ENCODE results near the gene S100A1. TPM values are rescaled to one million over a fixed set of nuclear protein-coding genes. Genes with fewer than 3 reads are reported as not detected.
A peak's percentile ranks its signal among the peaks of the same experiment; 100 is the strongest.

S100A1 gene
- total and polyA plus RNA-seq, 12 donors = 685 to 3,035 (median 2,343) TPM

DNA sequence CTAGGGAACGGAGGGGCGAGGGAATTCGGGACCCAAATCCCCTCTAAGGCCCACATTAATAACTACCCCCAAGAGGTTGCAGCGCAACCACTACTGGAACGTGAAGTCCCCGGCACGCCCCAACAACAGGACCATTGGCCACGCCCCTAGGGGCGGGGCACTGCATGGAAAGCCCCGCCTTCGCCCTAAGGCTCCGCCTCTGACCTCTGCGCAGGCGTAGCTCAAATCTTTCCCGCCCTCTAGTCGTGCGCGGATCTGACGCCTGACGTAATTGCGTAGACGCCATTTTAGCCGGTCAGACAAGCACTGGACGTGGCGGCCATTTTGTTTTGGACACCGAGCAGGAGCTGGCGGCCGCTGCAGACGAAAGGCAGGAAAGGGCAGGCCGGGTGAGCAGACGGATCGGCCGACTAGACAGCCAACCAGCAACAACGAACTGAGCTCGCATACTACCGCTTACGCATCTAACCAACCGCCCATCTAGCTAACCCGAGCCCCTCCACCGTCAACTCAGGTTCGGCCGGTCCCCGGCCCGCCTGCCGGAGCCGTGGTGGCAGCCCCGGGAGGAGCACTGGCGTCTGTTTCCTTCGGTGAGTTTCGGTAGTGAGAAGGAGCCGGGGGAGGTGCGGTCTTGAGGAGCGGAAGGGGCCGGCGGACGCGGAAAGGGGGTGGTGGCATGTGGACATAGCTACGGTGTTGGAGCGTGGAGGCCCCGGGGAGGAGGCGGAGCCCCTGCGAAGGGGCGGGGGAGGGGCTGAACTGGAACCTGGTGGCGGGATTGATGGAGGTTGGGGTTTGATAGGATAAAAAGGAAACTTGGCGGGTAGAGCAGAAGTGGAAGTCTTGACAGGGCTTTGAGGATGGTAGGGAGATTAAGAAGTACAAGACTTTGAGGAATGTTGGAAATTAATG is 5.8 kb downstream of the S100A1 start, which contains the start of gene CHTOP:
TSS of gene CHTOP (plus strand) at position 313 of the 912 bp plus-strand sequence. CDS start 2,523 bp downstream, outside the sequence.
- ATAC-seq (peak; percentile 91 to 96 (median 94)), DNase-seq (peak; percentile 96 to 98)
- peak within 1 kb of the TSS; percentile 98 to 100 (median 100) for H3K27ac ChIP-seq
- H3K4me3 ChIP-seq = peak within 1 kb of the TSS; percentile 67 to 95 (median 90)
- TF ChIP-seq, protein P1, sequence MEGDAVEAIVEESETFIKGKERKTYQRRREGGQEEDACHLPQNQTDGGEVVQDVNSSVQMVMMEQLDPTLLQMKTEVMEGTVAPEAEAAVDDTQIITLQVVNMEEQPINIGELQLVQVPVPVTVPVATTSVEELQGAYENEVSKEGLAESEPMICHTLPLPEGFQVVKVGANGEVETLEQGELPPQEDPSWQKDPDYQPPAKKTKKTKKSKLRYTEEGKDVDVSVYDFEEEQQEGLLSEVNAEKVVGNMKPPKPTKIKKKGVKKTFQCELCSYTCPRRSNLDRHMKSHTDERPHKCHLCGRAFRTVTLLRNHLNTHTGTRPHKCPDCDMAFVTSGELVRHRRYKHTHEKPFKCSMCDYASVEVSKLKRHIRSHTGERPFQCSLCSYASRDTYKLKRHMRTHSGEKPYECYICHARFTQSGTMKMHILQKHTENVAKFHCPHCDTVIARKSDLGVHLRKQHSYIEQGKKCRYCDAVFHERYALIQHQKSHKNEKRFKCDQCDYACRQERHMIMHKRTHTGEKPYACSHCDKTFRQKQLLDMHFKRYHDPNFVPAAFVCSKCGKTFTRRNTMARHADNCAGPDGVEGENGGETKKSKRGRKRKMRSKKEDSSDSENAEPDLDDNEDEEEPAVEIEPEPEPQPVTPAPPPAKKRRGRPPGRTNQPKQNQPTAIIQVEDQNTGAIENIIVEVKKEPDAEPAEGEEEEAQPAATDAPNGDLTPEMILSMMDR (IDR thresholded peaks at IDR 0.05) = no peak
- intact Hi-C loops (cut with DNase I) = loop anchor here in 2 of 10 donors (2.0 to 5.0 kb wide), 2 partner anchors 33 to 37 kb away; partner anchors contain the start of gene ILF2 (in 1 of the 2)
- no peaks in the 10 kb centered on the region for H3K9me3 ChIP-seq
- peaks cover 0 to 38% (median 19%) of the 10 kb centered on the region in 9 donors for H3K36me3 ChIP-seq
- 1 to 2% methylated on average over 65 of the region's 65 CpGs for WGBS, 2 donors
- H3K27me3 ChIP-seq = no peaks in the 10 kb centered on the region
- peaks cover 10 to 88% (median 66%) of the 10 kb centered on the region in 9 donors for H3K4me1 ChIP-seq

DNA sequence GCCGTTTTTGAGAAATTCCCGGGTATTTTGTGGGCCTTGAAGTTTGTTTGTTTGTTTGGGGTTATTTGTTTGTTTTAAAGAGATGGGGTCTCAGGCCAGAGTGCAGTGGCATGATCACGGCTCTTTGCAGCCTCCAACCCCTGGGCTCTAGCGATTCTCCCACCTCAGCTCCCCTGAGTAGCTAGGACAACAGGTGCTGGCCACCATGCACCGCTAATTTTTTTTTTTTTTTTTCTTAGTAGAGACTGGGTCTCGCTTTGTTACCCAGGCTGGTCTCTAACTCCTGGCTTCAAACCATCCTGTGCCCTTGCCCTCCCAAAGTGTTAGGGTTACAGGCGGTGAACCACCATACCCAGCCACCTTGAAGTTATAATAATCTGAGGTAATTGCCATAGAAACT is 7.6 kb downstream of the S100A1 start:
- Histone ChIP-seq H3K9me3 (no peaks in the 10 kb centered on the region), H3K4me1 (peaks cover 10 to 90% (median 69%) of the 10 kb centered on the region in 9 donors), H3K27ac (peak overlapping the region; percentile 22 to 100 (median 100)), H3K27me3 (no peaks in the 10 kb centered on the region), H3K4me3 (peak overlapping the region in 8 of 10 donors; percentile 67 to 95 (median 91)), H3K36me3 (peaks cover 0 to 56% (median 36%) of the 10 kb centered on the region in 9 donors)
- ATAC-seq (no peak), DNase-seq (no peak)
- WGBS, 2 donors = 83 to 89% methylated on average over 7 of the region's 7 CpGs
- intact Hi-C loops (cut with DNase I) = loop anchor here in 1 of 10 donors (2.0 kb wide), 1 partner anchor 35 kb away; the partner anchor contains the start of gene ILF2
- TF ChIP-seq, protein P1 (IDR thresholded peaks at IDR 0.05) = no peak

DNA sequence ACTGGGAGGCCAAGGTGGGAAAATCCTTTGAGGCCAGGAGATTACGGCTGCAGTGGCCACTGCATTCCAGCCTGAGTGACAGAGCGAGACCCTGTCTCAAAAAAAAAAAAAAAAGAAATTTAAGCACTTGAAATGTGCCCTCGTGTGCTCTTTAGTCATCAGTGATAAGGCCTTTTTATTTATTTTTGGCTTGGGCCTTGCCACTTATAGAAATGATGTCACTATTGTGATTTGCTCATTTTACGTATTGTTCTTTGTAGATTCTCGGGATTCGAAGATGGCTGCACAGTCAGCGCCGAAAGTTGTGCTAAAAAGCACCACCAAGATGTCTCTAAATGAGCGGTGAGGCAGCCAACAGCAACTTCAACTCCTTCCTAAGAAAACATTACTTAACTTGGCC is 8.1 kb downstream of the S100A1 start:
- ATAC-seq (no peak), DNase-seq (no peak)
- Histone ChIP-seq H3K9me3 (no peaks in the 10 kb centered on the region), H3K36me3 (peaks cover 0 to 61% (median 41%) of the 10 kb centered on the region in 9 donors), H3K27ac (peak overlapping the region; percentile 28 to 100 (median 100)), H3K4me3 (peak overlapping the region in 2 of 10 donors; percentile 91), H3K27me3 (no peaks in the 10 kb centered on the region), H3K4me1 (peaks cover 10 to 90% (median 70%) of the 10 kb centered on the region in 9 donors)
- intact Hi-C loops (cut with DNase I) = no loop called here
- WGBS, 2 donors = 67 to 73% methylated on average over 9 of the region's 9 CpGs
- TF ChIP-seq, protein P1 (IDR thresholded peaks at IDR 0.05) = no peak

DNA sequence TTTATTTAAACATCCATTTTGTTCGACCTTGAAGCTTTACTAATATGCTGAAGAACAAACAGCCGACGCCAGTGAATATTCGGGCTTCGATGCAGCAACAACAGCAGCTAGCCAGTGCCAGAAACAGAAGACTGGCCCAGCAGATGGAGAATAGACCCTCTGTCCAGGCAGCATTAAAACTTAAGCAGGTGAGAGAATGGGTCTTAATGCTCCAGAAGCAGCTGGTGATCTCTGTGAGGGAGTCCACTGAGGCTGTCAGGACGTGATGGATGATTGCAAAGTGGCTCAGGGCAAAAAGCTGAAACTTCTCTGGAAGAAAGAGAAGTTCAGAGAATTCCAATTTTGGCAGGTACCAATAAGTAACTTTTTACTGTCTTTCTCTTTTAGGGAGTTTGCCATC is 10.0 kb downstream of the S100A1 start:
- DNase-seq (no peak), ATAC-seq (no peak)
- H3K9me3 ChIP-seq = no peaks in the 10 kb centered on the region
- H3K27ac ChIP-seq = peak overlapping the region in 8 of 10 donors; percentile 47 to 100 (median 100)
- TF ChIP-seq, protein P1 (IDR thresholded peaks at IDR 0.05) = no peak
- peaks cover 10 to 90% (median 73%) of the 10 kb centered on the region in 9 donors for H3K4me1 ChIP-seq
- H3K36me3 ChIP-seq = peaks cover 0 to 80% (median 60%) of the 10 kb centered on the region in 9 donors
- H3K4me3 ChIP-seq = no peak overlapping the region
- H3K27me3 ChIP-seq = no peaks in the 10 kb centered on the region
- intact Hi-C loops (cut with DNase I) = no loop called here
- 63 to 66% methylated on average over 6 of the region's 6 CpGs for WGBS, 2 donors
